PC-3 (cell line): ENCODE data around the gene DPM2.

ENCODE experiments used
- CTCF ChIP-seq: fragments of 300-600 bp; sonication (generic); conservative IDR thresholded peaks from 2 replicates; pipeline ENCODE4 v1.5.1; 2017; ENCODE audit warnings: antibody characterized with exemption, low read depth, mild to moderate bottlenecking, low read length
- EZH2phosphoT487 ChIP-seq: fragments of 300-600 bp; sonication (generic); IDR thresholded peaks from 2 replicates; pipeline ENCODE4 v1.6.1; 2018; ENCODE audit warnings: mild to moderate bottlenecking, antibody characterized with exemption, low read length, borderline replicate concordance

GRCh38 chr9:127927201-127927987 lies 10.3 kb downstream of the DPM2 start:
- TF ChIP-seq CTCF = no peak
- no peak for TF ChIP-seq EZH2phosphoT487
